GM13976 (cell line): ENCODE measurements around the gene TYW1.
"Not testable (repeated sequence)": the region's sequence is repeated elsewhere in the genome, so short reads cannot be mapped to it uniquely, and the experiment has no call there.

Source experiments
- DNase-seq: peaks from one replicate; pipeline ENCODE4 v3.0.0; 2012; ENCODE audit warnings: low spot score
- CTCF ChIP-seq: IDR thresholded peaks from 2 replicates; pipeline ENCODE4 v1.5.1; 2012; ENCODE audit warnings: borderline replicate concordance, mild to moderate bottlenecking; ENCODE audit not compliant: insufficient read depth; ENCODE audit errors: extremely low read depth, missing control alignments, control extremely low read depth
- in situ Hi-C: fragments of 300-500 bp; cut with MboI; formaldehyde crosslinking; loops from one replicate; pipeline ENCODE4 v1.12.0; 2022; ENCODE audit warnings: low sequenced_read_pairs, mixed read lengths, inconsistent platforms; ENCODE audit not compliant: unreplicated experiment

TYW1 gene

GRCh38 chr7:67006965-67007364 lies 10.3 kb downstream of the TYW1 start:
- DNase-seq, result no peak

GRCh38 chr7:67008260-67008659 lies 11.6 kb downstream of the TYW1 start:
- in situ Hi-C loops, result no loop called here
- no peak for DNase-seq
- TF ChIP-seq CTCF, result no peak

More at GRCh38 chr7:67006965-67007364, 10.3 kb downstream of the TYW1 start:
- no peak for TF ChIP-seq CTCF
- in situ Hi-C loops, result no loop called here

- in situ Hi-C loops, DNase-seq: not testable (repeated sequence)
Observed at GRCh38 chr7:67009677-67010076, 13.0 kb downstream of the TYW1 start.

- in situ Hi-C loops, DNase-seq: not testable (repeated sequence)
Observed at GRCh38 chr7:67014076-67014622, 17.5 kb downstream of the TYW1 start.

GRCh38 chr7:67017971-67018370 lies 21.3 kb downstream of the TYW1 start:
- in situ Hi-C loops, DNase-seq: not testable (repeated sequence)

GRCh38 chr7:67018940-67019339 lies 22.3 kb downstream of the TYW1 start:
- no peak for DNase-seq
- in situ Hi-C loops, result no loop called here
- TF ChIP-seq CTCF, result no peak

- no peak for TF ChIP-seq CTCF
Observed at GRCh38 chr7:67019562-67020390, 23.1 kb downstream of the TYW1 start.

GRCh38 chr7:67021260-67021659 lies 24.6 kb downstream of the TYW1 start:
- TF ChIP-seq CTCF, result no peak
- in situ Hi-C loops, result no loop called here

More at GRCh38 chr7:67019562-67020390, 23.1 kb downstream of the TYW1 start:
- DNase-seq, result no peak
- in situ Hi-C loops, result no loop called here

More at GRCh38 chr7:67021260-67021659, 24.6 kb downstream of the TYW1 start:
- DNase-seq, result no peak
